ENCODE measurements around the gene GPR87.
A peak's percentile ranks its signal among the peaks of the same experiment; 100 is the strongest.

Gene GPR87

DNA sequence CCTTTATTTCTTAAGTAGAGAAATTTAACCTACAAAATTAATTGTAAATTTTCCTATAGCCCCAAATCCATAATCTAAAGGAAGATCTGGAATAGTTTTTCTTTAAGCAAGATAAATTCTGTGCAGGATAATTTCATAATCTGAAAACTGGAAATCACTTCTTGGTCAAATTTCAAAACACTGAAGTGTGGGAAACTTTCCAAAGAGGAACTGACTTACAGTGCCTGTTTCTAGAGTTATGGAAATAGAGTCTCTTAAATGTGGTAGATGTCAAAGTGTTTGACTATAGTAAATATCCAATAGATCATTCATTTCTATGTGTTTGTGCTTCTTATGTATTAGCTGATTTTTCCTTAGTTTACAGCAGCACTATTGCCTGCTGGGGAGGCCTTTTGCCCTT, 14.3 kb upstream of the GPR87 start:
- Histone ChIP-seq H3K9me3 (ENCODE audit: control insufficient read depth in 1 of 2, low read length in 2 of 2) (no peaks in the 10 kb centered on the region), H3K36me3 (ENCODE audit: control insufficient read depth in 1 of 2, insufficient read depth in 2 of 2, low read length in 2 of 2) (no peaks in the 10 kb centered on the region), H3K27ac (ENCODE audit: low read length) (no peak overlapping the region), H3K4me1 (ENCODE audit: control insufficient read depth in 1 of 2, insufficient read depth in 2 of 2, low read length in 2 of 2) (no peaks in the 10 kb centered on the region), H3K4me3 (ENCODE audit: low read depth in 1 of 2, low read length in 2 of 2) (no peak overlapping the region), H3K27me3 (ENCODE audit: low read depth, low read length) (no peaks in the 10 kb centered on the region)

DNA sequence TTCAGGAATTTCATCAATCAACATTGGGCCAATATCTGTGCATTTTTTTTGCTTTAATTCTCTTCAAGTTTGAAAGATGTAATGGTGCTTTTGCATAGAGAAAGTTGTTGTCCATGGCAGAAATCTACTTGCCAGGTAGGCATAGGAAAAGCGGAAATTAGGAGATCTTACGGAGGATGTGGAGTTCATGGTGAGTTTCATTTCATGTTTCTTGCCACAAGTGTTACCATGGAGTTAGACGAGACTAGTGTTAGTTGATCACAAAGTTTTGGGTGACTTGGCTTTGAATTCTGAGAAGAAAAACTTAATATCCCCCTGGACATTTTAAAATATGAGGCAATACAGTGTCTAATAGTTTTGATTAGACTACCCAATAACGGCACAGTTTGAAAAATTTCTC, 13.8 kb upstream of the GPR87 start:
- Histone ChIP-seq H3K9me3 (ENCODE audit: control insufficient read depth in 1 of 2, low read length in 2 of 2) (no peaks in the 10 kb centered on the region), H3K4me3 (ENCODE audit: low read depth in 1 of 2, low read length in 2 of 2) (no peak overlapping the region), H3K27ac (ENCODE audit: low read length) (no peak overlapping the region), H3K36me3 (ENCODE audit: control insufficient read depth in 1 of 2, insufficient read depth in 2 of 2, low read length in 2 of 2) (no peaks in the 10 kb centered on the region), H3K27me3 (ENCODE audit: low read depth, low read length) (no peaks in the 10 kb centered on the region), H3K4me1 (ENCODE audit: control insufficient read depth in 1 of 2, insufficient read depth in 2 of 2, low read length in 2 of 2) (no peaks in the 10 kb centered on the region)

DNA sequence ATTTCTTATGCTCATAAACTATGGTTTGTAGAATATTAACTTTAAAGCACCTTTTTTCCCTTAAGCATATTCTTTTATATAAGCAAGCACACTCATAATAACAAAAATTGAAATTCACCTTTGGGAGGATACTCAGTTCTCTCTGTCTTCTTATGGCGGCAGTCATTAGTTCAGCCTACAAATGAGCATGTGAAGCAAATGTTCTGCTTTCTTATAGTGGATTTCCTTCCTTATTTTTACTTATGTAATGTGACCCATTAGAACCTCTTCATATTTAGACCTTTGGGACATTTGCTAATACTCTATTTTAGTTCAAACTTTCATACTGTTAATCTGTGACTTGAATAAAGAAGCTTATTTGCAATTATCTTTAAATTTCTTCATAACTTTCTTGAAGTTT, 12.7 kb upstream of the GPR87 start, which contains the start of gene P2RY13:
P2RY13 (minus strand) TSS at position 187 of the 400 bp plus-strand sequence; CDS start at position 166, 21 bp downstream.
- Histone ChIP-seq H3K4me1 (ENCODE audit: control insufficient read depth in 1 of 2, insufficient read depth in 2 of 2, low read length in 2 of 2) (no peaks in the 10 kb centered on the region), H3K36me3 (ENCODE audit: control insufficient read depth in 1 of 2, insufficient read depth in 2 of 2, low read length in 2 of 2) (no peaks in the 10 kb centered on the region), H3K4me3 (ENCODE audit: low read depth in 1 of 2, low read length in 2 of 2) (peak within 1 kb of the TSS; percentile 16 to 35), H3K27me3 (ENCODE audit: low read depth, low read length) (no peaks in the 10 kb centered on the region), H3K27ac (ENCODE audit: low read length) (no peak within 1 kb of the TSS), H3K9me3 (ENCODE audit: control insufficient read depth in 1 of 2, low read length in 2 of 2) (no peaks in the 10 kb centered on the region)

DNA sequence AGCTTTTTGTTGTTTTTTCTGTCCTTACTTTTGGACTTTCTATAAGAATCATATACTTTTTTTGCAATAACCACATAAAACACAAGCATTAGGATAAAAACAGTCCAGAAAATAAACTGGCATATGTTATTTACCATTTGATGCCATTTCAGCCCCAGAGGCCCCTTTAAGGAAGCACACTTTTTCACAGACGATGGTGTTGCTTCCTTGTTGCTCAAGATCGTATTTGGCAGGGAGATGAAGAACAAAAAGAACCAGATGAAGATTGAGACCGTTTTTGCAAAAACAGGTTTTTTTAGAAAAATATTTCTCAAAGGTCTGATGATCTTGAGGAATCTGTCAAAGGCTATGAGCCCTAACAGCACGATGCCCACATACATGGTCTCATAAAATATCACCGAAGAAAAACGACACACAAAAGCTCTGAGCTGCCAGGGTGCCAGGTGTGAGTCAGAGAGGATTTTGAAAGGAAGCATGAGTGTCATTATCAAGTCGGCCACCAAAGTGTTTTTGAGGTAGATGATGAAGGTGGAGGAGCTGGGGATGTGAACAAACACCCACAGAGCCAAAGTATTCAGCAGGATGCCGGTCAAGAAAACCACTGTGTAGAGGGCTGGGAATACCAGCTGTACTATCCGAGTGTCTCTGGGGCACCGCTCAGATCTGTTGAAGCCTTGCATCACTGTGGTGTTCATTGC, 11.8 kb upstream of the GPR87 start:
- no peaks in the 10 kb centered on the region for H3K36me3 ChIP-seq (ENCODE audit: control insufficient read depth in 1 of 2, insufficient read depth in 2 of 2, low read length in 2 of 2)
- H3K4me3 ChIP-seq (ENCODE audit: low read depth in 1 of 2, low read length in 2 of 2): peak overlapping the region; percentile 35 to 42
- no peaks in the 10 kb centered on the region for H3K4me1 ChIP-seq (ENCODE audit: control insufficient read depth in 1 of 2, insufficient read depth in 2 of 2, low read length in 2 of 2)
- peak overlapping the region; percentile 14 for H3K27ac ChIP-seq (ENCODE audit: low read length)
- H3K27me3 ChIP-seq (ENCODE audit: low read depth, low read length): no peaks in the 10 kb centered on the region
- H3K9me3 ChIP-seq (ENCODE audit: control insufficient read depth in 1 of 2, low read length in 2 of 2): no peaks in the 10 kb centered on the region

DNA sequence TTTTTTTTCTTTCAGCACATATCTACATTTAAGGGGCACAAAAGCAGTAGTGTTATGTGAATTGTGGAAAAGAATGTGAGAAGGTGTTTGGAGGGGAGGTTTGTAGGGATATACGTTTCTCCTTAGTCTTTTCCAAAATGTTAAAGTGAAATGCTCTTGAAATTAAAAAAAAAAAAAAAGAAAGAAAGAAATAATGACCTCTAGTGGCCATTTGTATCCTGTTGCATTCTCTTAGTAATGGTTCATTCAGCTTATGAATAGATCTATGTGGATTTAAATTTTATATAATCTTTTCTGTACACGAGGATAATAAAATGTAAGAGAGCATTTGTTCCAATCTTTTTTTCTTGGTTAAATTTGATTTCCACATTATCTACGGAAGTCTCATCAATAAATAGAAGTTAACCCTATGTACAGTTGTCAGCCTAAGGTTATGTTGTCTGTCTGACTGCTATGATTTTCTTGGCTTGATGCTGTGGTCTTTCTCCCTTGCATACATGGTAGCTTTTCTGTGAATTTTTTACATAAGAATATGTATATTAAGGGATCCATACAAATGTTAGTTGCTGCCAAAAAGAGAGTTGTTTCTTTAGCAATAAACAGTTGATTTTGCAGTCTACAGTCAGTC, 11.1 kb upstream of the GPR87 start:
- Histone ChIP-seq H3K27me3 (ENCODE audit: low read depth, low read length) (no peaks in the 10 kb centered on the region), H3K4me3 (ENCODE audit: low read depth in 1 of 2, low read length in 2 of 2) (peak overlapping the region; percentile 35 to 42), H3K4me1 (ENCODE audit: control insufficient read depth in 1 of 2, insufficient read depth in 2 of 2, low read length in 2 of 2) (no peaks in the 10 kb centered on the region), H3K9me3 (ENCODE audit: control insufficient read depth in 1 of 2, low read length in 2 of 2) (no peaks in the 10 kb centered on the region), H3K36me3 (ENCODE audit: control insufficient read depth in 1 of 2, insufficient read depth in 2 of 2, low read length in 2 of 2) (no peaks in the 10 kb centered on the region), H3K27ac (ENCODE audit: low read length) (peak overlapping the region; percentile 14)

DNA sequence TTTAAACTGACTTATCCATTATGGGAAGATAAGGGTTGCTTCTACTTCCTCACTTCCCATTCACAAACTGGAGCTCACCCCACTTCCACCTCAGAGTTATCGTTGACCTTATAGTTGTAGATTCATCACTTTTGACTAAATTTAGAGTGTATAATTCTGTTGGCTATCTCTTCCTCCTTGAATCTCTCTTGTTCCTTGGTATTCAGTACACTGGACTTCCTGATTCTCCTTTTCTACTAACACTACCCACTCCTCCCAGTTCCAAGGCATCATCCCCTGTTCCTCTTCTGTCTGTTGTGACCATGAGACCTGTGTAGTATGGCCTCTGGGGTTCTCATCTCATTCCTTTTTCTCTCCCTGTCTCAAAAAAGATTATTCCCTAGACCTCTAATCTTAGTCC, 5.9 kb upstream of the GPR87 start:
- Histone ChIP-seq H3K27ac (ENCODE audit: low read length) (no peak overlapping the region), H3K4me1 (ENCODE audit: control insufficient read depth in 1 of 2, insufficient read depth in 2 of 2, low read length in 2 of 2) (no peaks in the 10 kb centered on the region), H3K36me3 (ENCODE audit: control insufficient read depth in 1 of 2, insufficient read depth in 2 of 2, low read length in 2 of 2) (no peaks in the 10 kb centered on the region), H3K27me3 (ENCODE audit: low read depth, low read length) (no peaks in the 10 kb centered on the region), H3K9me3 (ENCODE audit: control insufficient read depth in 1 of 2, low read length in 2 of 2) (no peaks in the 10 kb centered on the region), H3K4me3 (ENCODE audit: low read depth in 1 of 2, low read length in 2 of 2) (no peak overlapping the region)

DNA sequence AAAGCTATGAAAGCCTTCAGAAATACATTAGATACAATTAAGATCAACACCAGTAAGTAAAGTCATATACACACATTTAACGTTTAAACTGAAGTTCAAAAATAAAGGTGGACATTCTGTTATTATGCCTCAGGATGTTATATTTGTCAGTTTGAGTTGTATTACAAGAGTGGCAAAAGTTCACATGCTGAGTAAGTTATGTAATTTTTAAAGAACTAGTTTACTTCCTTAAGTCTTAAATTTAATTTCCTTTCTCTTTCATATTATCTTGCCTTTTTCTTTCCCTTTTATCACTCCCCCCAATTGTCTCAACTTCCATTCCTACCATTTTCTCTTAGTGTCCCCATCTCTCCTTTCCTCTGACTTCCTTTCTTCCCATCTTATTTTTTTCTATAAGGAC, 4.9 kb upstream of the GPR87 start:
- Histone ChIP-seq H3K27me3 (ENCODE audit: low read depth, low read length) (no peaks in the 10 kb centered on the region), H3K9me3 (ENCODE audit: control insufficient read depth in 1 of 2, low read length in 2 of 2) (no peaks in the 10 kb centered on the region), H3K4me3 (ENCODE audit: low read depth in 1 of 2, low read length in 2 of 2) (no peak overlapping the region), H3K27ac (ENCODE audit: low read length) (no peak overlapping the region), H3K36me3 (ENCODE audit: control insufficient read depth in 1 of 2, insufficient read depth in 2 of 2, low read length in 2 of 2) (no peaks in the 10 kb centered on the region), H3K4me1 (ENCODE audit: control insufficient read depth in 1 of 2, insufficient read depth in 2 of 2, low read length in 2 of 2) (no peaks in the 10 kb centered on the region)

DNA sequence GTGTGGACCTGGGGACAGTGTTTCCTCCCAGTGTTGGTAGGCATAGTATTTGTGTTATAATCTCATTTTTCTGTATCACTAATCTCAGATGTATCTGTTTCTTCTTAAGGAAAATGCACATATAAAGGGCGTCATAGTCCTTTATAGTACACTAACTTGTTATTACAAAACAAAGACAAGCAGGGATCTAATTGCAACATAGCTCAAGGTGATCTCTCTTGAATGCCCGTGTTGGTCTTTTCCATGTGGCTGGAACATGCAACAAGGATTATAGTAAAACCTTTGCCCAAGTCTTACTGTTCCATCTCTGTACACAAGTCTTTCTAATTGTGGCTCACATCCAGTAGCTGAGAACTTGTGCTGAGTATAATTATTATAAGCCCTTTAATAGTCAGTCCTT, 3.5 kb upstream of the GPR87 start:
- Histone ChIP-seq H3K36me3 (ENCODE audit: control insufficient read depth in 1 of 2, insufficient read depth in 2 of 2, low read length in 2 of 2) (no peaks in the 10 kb centered on the region), H3K9me3 (ENCODE audit: control insufficient read depth in 1 of 2, low read length in 2 of 2) (no peaks in the 10 kb centered on the region), H3K27me3 (ENCODE audit: low read depth, low read length) (no peaks in the 10 kb centered on the region), H3K27ac (ENCODE audit: low read length) (no peak overlapping the region), H3K4me3 (ENCODE audit: low read depth in 1 of 2, low read length in 2 of 2) (no peak overlapping the region), H3K4me1 (ENCODE audit: control insufficient read depth in 1 of 2, insufficient read depth in 2 of 2, low read length in 2 of 2) (no peaks in the 10 kb centered on the region)

DNA sequence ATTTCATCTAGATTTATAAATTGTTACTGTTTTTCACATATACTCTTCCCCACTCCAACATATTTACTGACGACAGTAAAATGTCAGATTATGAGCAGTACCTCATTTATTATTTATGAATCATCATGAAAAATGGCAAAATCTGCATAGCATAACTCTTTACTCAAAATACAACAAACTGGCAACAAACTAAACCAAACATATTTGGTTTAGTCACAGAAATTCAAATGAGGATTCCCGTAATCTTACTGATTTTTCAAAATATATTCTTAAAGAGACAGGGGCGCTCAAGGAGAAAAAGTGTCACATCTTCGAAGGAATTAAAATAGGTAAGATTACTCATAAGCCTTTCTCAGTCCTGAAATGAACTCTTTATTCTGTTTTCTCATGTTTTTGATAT, 3.0 kb upstream of the GPR87 start:
- no peaks in the 10 kb centered on the region for H3K4me1 ChIP-seq (ENCODE audit: control insufficient read depth in 1 of 2, insufficient read depth in 2 of 2, low read length in 2 of 2)
- H3K27me3 ChIP-seq (ENCODE audit: low read depth, low read length): no peaks in the 10 kb centered on the region
- no peaks in the 10 kb centered on the region for H3K36me3 ChIP-seq (ENCODE audit: control insufficient read depth in 1 of 2, insufficient read depth in 2 of 2, low read length in 2 of 2)
- no peak overlapping the region for H3K4me3 ChIP-seq (ENCODE audit: low read depth in 1 of 2, low read length in 2 of 2)
- H3K9me3 ChIP-seq (ENCODE audit: control insufficient read depth in 1 of 2, low read length in 2 of 2): no peaks in the 10 kb centered on the region
- no peak overlapping the region for H3K27ac ChIP-seq (ENCODE audit: low read length)

DNA sequence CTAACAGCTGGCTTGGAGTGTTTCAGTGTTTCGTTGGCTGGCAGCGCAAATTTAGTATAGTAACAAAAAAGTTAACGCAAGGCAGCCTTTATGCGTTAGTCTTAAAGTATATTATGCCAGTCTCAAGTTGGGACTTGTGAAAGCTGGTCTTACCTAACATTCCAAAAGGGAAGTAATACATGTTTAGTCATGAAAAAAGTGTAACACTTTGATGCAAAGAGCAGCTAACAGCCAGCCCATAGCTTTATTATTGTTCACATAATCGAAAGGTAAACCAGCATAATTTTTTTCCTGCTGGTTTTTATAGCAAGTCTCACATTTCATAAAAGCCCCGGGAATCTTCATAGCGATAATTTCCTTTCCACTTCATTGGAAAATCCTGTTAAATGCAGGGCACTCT, 2.4 kb upstream of the GPR87 start:
- H3K4me1 ChIP-seq (ENCODE audit: control insufficient read depth in 1 of 2, insufficient read depth in 2 of 2, low read length in 2 of 2): no peaks in the 10 kb centered on the region
- H3K4me3 ChIP-seq (ENCODE audit: low read depth in 1 of 2, low read length in 2 of 2): no peak overlapping the region
- no peaks in the 10 kb centered on the region for H3K27me3 ChIP-seq (ENCODE audit: low read depth, low read length)
- H3K27ac ChIP-seq (ENCODE audit: low read length): no peak overlapping the region
- no peaks in the 10 kb centered on the region for H3K9me3 ChIP-seq (ENCODE audit: control insufficient read depth in 1 of 2, low read length in 2 of 2)
- no peaks in the 10 kb centered on the region for H3K36me3 ChIP-seq (ENCODE audit: control insufficient read depth in 1 of 2, insufficient read depth in 2 of 2, low read length in 2 of 2)

DNA sequence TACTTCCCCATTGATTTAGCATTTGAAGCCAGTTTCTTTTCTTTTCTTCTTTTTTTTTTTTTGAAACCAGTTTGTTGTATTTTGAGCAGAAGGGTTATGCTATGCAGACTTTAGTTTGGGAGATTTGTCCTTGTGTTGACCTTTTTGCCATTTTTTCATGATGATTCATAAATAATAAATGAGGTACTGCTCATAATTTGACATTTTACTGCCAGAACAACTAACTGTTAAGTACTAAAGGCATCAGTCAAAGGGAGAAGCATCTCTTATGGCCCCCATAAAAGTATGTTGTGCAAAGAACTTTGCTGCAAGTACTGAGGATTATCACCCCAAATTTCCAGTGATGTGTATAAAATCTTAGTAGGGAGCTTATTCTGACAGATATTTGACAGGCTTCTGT, 1.7 kb upstream of the GPR87 start:
- Histone ChIP-seq H3K27me3 (ENCODE audit: low read depth, low read length) (no peaks in the 10 kb centered on the region), H3K27ac (ENCODE audit: low read length) (no peak overlapping the region), H3K4me3 (ENCODE audit: low read depth in 1 of 2, low read length in 2 of 2) (no peak overlapping the region), H3K9me3 (ENCODE audit: control insufficient read depth in 1 of 2, low read length in 2 of 2) (no peaks in the 10 kb centered on the region), H3K36me3 (ENCODE audit: control insufficient read depth in 1 of 2, insufficient read depth in 2 of 2, low read length in 2 of 2) (no peaks in the 10 kb centered on the region), H3K4me1 (ENCODE audit: control insufficient read depth in 1 of 2, insufficient read depth in 2 of 2, low read length in 2 of 2) (no peaks in the 10 kb centered on the region)

DNA sequence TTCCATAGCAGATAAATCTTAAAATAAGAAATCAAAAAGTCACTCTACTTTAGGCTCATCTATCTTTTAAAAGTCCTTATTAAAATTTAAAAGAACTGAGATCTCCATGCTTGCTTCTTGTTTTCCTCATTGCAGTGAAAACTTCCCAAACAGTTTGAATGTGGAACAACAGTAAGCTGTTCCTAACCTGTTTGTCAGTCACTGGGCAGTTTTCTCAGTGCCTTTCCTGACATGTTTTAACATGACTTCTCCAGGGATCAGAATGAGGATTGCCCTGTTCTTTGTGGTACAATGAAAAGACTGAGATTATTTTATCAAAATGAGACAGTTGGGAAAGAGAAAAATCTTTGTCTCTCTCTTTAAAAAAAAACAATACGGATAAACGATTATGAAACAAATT, 774 bp downstream of the GPR87 start:
- Histone ChIP-seq H3K27ac (ENCODE audit: low read length) (no peak overlapping the region), H3K27me3 (ENCODE audit: low read depth, low read length) (no peaks in the 10 kb centered on the region), H3K36me3 (ENCODE audit: control insufficient read depth in 1 of 2, insufficient read depth in 2 of 2, low read length in 2 of 2) (no peaks in the 10 kb centered on the region), H3K4me3 (ENCODE audit: low read depth in 1 of 2, low read length in 2 of 2) (no peak overlapping the region), H3K4me1 (ENCODE audit: control insufficient read depth in 1 of 2, insufficient read depth in 2 of 2, low read length in 2 of 2) (no peaks in the 10 kb centered on the region), H3K9me3 (ENCODE audit: control insufficient read depth in 1 of 2, low read length in 2 of 2) (no peaks in the 10 kb centered on the region)
